ENCODE data around the gene SUGCT.

SUGCT gene

DNA sequence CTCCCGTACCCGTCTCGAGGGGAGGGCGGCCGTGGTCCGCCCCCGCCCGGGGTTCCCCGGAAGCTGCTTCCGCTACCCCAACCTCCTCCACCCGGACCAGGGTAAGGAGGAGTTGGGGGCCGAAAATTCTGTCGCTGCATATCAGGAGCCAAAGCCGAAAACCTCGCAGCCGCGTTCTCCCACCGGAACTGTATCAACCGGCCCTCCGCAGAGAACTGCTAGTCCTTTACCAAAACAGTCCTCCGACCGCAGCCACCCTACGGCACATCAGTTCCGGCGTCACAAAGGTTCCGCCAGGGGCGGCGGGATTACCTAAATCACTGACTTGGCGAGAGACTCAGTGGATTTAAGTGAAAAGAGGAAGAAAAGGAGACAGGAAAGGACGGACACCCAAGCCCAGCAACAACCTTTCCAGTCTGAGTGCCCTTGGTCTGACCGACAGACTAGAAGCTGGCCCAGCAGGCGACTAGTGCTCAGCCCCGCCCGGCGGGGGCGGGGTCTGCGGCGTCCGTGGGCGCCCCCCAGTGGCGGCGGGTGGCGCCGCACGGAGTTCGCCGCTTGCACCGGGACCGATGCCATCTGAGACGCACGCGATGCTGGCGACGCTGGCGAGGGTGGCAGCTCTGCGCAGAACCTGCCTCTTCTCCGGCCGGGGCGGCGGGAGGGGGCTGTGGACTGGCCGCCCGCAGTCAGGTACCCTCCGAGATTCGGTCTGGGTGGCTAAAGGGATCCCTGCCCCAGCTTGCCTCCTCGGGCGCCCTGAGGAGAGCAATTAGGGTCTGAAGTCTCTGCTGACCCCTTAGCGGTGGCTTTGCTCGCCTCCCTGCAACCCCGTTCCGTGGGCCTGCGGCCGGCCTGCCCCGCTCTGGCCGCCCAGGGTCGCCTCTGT, at the start of gene SUGCT, which contains the start of gene MPLKIP:
Gene SUGCT, plus strand, starts transcription at position 578 of the 889 bp plus-strand sequence.
Gene MPLKIP, minus strand, starts transcription at position 195 of the 889 bp plus-strand sequence. Its CDS starts 55 bp downstream, at position 140.
- peak within 1 kb of the TSS; percentile 85 for H3K9ac ChIP-seq (ENCODE audit: low read depth, low read length)
- H2AFZ ChIP-seq (ENCODE audit: low read depth, low read length): peak within 1 kb of the TSS; percentile 100

DNA sequence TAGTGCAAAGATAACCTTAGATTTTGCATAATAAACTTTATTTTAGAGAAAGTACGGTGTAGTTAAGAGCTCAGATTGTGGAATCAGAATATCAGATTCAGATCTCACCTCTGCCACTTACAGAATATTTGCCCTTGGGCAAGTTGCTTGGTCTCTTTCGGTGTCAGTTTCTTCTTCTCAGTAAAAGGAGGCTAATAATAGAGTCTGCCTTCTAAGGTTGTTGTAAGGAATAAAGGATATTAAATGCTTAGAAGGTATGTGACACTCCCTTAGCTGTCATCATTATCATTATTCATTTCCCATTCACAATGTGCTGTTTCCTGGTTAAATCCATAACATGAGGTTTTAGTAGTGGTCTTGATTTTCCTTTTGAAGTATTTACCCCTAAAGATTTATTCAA, 42.6 kb upstream of the SUGCT start:
- Histone ChIP-seq H4K20me1 (ENCODE audit: insufficient read depth, low read length) (no peaks in the 10 kb centered on the region), H2AFZ (ENCODE audit: low read depth, low read length) (no peak overlapping the region), H3K9me3 (ENCODE audit: insufficient read depth, low read length, severe bottlenecking) (no peaks in the 10 kb centered on the region), H3K36me3 (ENCODE audit: insufficient read depth, low read length) (peaks cover 80% of the 10 kb centered on the region), H3K27me3 (ENCODE audit: insufficient read depth, low read length, poor library complexity) (no peaks in the 10 kb centered on the region), H3K4me3 (ENCODE audit: low read depth in 1 of 2, low read length in 2 of 2) (no peak overlapping the region), H3K4me2 (ENCODE audit: insufficient read depth, low read length) (no peak overlapping the region), H3K4me1 (ENCODE audit: insufficient read depth, low read length) (no peaks in the 10 kb centered on the region), H3K79me2 (ENCODE audit: insufficient read depth, low read length) (no peaks in the 10 kb centered on the region), H3K27ac (ENCODE audit: low read length) (no peak overlapping the region), H3K9ac (ENCODE audit: low read depth, low read length) (no peak overlapping the region)
- ATAC-seq (ENCODE audit: insufficient read depth, low read depth) (no peak), DNase-seq (no peak)
- TF ChIP-seq, protein P1, sequence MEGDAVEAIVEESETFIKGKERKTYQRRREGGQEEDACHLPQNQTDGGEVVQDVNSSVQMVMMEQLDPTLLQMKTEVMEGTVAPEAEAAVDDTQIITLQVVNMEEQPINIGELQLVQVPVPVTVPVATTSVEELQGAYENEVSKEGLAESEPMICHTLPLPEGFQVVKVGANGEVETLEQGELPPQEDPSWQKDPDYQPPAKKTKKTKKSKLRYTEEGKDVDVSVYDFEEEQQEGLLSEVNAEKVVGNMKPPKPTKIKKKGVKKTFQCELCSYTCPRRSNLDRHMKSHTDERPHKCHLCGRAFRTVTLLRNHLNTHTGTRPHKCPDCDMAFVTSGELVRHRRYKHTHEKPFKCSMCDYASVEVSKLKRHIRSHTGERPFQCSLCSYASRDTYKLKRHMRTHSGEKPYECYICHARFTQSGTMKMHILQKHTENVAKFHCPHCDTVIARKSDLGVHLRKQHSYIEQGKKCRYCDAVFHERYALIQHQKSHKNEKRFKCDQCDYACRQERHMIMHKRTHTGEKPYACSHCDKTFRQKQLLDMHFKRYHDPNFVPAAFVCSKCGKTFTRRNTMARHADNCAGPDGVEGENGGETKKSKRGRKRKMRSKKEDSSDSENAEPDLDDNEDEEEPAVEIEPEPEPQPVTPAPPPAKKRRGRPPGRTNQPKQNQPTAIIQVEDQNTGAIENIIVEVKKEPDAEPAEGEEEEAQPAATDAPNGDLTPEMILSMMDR (IDR thresholded peaks at IDR 0.05; ENCODE audit: borderline replicate concordance, extremely low read depth, low read length, poor library complexity, severe bottlenecking): no peak
- TF ChIP-seq EZH2 (IDR thresholded peaks at IDR 0.05; ENCODE audit: borderline replicate concordance, low read depth, low read length, severe bottlenecking): no peak

More for the DNA sequence above, at the start of gene SUGCT, which contains the start of gene MPLKIP:
- TF ChIP-seq EZH2 (IDR thresholded peaks at IDR 0.05; ENCODE audit: borderline replicate concordance, low read depth, low read length, severe bottlenecking): no peak
- TF ChIP-seq, protein P1 (IDR thresholded peaks at IDR 0.05; ENCODE audit: borderline replicate concordance, extremely low read depth, low read length, poor library complexity, severe bottlenecking): peak; percentile 93
- H3K27me3 ChIP-seq (ENCODE audit: insufficient read depth, low read length, poor library complexity): no peaks in the 10 kb centered on the region
- peaks cover 40% of the 10 kb centered on the region for H3K4me1 ChIP-seq (ENCODE audit: insufficient read depth, low read length)
- peaks cover 19% of the 10 kb centered on the region; the same call in 1 of the 2 replicates for H4K20me1 ChIP-seq (ENCODE audit: insufficient read depth, low read length)
- DNase-seq (peak; percentile 85), ATAC-seq (ENCODE audit: insufficient read depth, low read depth) (peak; percentile 86)
- H3K9me3 ChIP-seq (ENCODE audit: insufficient read depth, low read length, severe bottlenecking): no peaks in the 10 kb centered on the region
- H3K4me2 ChIP-seq (ENCODE audit: insufficient read depth, low read length): peak within 1 kb of the TSS; percentile 87
- peak within 1 kb of the TSS; percentile 98 for H3K27ac ChIP-seq (ENCODE audit: low read length)
- H3K36me3 ChIP-seq (ENCODE audit: insufficient read depth, low read length): peaks cover 10% of the 10 kb centered on the region
- H3K4me3 ChIP-seq (ENCODE audit: low read depth in 1 of 2, low read length in 2 of 2): peak within 1 kb of the TSS; percentile 93 to 98
- H3K79me2 ChIP-seq (ENCODE audit: insufficient read depth, low read length): peaks cover 47% of the 10 kb centered on the region

DNA sequence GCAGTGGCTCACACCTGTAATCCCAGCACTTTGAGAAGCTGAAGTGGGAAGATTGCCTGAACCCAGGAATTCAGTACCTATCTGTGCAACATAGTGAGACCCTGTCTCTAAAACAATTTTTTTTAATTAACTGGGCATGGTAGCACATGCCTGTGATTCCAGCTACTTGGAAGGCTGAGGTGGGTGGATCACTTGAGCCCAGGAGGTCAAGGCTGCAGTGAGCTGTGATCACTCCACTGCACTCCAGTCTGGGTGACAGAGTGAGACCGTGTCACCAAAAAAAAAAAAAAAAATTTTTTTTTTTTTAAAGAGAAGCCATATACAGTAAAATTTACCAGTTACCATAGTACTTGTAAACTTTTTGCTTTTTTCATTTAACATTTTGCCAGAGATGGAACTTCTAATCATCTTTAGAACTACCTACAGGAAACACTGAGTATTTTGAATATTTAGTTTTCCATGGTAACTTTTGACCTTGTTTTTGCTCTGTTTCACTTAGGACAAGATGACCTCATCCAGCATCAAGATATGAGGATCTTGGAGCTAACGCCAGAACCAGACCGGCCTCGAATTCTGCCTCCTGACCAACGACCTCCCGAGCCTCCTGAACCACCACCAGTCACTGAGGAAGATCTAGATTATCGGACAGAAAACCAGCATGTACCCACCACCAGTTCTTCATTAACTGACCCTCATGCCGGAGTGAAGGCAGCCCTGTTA, 41.0 kb upstream of the SUGCT start:
- Histone ChIP-seq H3K79me2 (ENCODE audit: insufficient read depth, low read length) (no peaks in the 10 kb centered on the region), H3K27me3 (ENCODE audit: insufficient read depth, low read length, poor library complexity) (no peaks in the 10 kb centered on the region), H3K9me3 (ENCODE audit: insufficient read depth, low read length, severe bottlenecking) (no peaks in the 10 kb centered on the region), H3K4me3 (ENCODE audit: low read depth in 1 of 2, low read length in 2 of 2) (no peak overlapping the region), H3K27ac (ENCODE audit: low read length) (no peak overlapping the region), H3K4me1 (ENCODE audit: insufficient read depth, low read length) (no peaks in the 10 kb centered on the region), H3K36me3 (ENCODE audit: insufficient read depth, low read length) (peaks cover 72% of the 10 kb centered on the region), H3K4me2 (ENCODE audit: insufficient read depth, low read length) (no peak overlapping the region), H3K9ac (ENCODE audit: low read depth, low read length) (no peak overlapping the region), H4K20me1 (ENCODE audit: insufficient read depth, low read length) (no peaks in the 10 kb centered on the region), H2AFZ (ENCODE audit: low read depth, low read length) (no peak overlapping the region)
- ATAC-seq (ENCODE audit: insufficient read depth, low read depth) (no peak), DNase-seq (no peak)
- TF ChIP-seq, protein P1 (IDR thresholded peaks at IDR 0.05; ENCODE audit: borderline replicate concordance, extremely low read depth, low read length, poor library complexity, severe bottlenecking): no peak

Data from DND-41 (cell line).